NB4 (cell line): Measurements from ENCODE around the gene NPIPA2.
"Not testable (repeated sequence)": the region's sequence is repeated elsewhere in the genome, so short reads cannot be mapped to it uniquely, and the experiment has no call there.

Experiments
- DNase-seq: peaks from one replicate; pipeline ENCODE4 v3.0.0; 2010; ENCODE audit warnings: low read depth
- H3K4me3 ChIP-seq: one replicate; pipeline ENCODE4 v1.5.1; 2011; ENCODE audit warnings: mild to moderate bottlenecking, low read depth, low read length, moderate library complexity

Gene NPIPA2

DNA sequence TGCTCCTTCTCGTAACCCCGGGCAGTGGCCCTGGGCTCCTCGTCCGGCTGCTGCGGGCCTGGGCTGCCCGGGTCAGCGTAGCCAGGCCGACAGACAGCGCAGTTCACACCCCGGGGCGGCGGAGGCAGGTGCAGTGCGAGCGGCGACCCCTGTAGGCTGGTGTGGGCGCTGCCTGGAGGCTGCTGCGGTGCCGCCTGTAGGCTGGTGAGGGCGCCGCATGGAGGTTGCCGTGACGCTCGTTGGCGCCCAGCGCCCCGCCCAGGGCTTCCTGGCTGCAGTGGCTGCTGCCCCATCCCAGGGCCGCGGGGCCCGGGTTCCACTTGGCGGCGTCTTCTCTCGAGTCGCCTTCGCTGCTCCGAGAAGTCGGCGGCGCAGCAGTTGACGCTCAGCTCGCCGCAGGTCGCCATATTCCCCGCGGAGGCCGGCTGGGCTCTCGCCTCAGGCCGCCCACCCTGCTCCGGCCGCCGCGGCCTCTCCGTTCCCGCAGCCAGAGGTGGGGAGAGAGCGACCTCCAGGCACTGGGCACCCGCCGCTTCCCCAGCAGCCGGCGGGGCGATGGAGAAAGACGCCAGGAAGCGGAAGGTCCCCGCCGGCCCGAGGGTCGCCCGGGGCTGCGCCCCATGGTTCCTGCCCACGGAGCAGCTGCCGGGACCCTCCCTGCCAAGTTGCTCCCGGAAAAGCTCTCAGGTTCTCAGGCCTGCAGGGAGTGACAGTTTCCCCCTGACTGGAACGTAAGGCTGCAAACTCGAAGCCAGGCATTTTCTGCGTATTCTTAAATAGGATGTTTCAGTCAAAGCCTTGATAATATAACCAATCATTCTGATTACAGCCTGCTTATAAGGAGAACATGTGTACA is at the start of gene NPIPA2:
TSS of gene NPIPA2 (plus strand) at position 261 of the 856 bp plus-strand sequence. CDS start 5,533 bp downstream, outside the sequence.
- H3K4me3 ChIP-seq, DNase-seq: not testable (repeated sequence)

DNA sequence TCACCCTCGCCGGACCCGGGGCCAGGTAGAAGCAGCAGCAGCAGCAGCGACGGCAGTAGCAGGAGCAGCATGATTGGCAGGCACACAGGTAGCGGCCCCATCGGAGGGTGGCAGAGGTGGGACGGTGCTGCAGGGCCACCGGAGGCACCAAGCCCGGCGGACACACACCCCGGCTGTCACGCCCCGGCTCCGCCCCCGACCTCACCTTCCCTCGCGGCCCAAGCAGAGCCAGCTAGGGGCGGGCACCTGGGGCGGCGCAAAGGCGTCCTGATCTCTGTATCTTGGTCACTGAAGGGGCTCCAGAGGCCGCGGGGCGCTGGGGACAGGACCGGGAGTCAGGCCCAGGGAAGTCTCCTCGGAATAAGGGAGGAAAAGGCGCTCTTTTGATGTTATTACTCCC is 48.2 kb upstream of the NPIPA2 start, which contains the start of gene PLA2G10:
TSS of gene PLA2G10 (minus strand) at position 180 of the 400 bp plus-strand sequence. CDS start at position 101, 79 bp downstream.
- H3K4me3 ChIP-seq, DNase-seq: not testable (repeated sequence)

DNA sequence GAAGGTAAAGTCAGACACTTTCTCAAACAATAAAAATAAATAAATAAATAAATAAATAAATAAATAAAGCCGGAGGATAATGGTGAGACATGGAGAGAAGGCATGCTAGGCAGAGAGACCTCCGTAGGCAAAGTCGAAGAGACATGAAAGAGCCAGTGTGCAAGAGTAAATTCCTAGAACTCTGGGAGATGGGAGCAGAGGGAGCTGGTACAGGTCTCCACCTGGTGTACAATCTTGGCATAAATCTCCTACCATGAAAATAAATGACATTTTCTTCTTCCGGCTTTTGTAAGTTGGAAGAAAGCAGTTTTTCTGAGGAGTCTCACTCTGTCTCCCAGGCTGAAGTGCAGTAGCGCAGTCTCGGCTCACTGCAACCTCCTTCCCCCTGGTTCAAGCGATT is 40.5 kb upstream of the NPIPA2 start:
- not testable (repeated sequence) for H3K4me3 ChIP-seq, DNase-seq

DNA sequence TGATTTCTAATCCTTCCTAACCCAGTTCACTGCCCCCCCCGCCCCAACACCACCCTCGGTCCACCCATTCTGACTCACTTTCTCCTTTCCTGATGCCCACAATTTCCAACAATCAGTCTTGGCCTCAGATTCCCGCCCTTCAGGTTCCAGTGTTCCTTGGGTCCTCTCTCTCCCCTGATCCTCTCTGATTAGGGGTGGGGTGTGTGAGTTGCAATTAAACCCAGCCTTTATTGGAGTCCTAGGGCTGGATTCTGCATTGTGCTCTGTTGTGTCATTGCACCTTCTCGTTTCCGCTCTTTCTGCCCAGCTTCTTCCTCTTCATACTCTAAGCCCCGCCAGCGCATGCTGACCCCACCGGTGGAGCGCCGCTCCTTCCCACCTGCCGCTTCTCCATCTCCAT is 39.7 kb upstream of the NPIPA2 start:
- not testable (repeated sequence) for H3K4me3 ChIP-seq, DNase-seq

DNA sequence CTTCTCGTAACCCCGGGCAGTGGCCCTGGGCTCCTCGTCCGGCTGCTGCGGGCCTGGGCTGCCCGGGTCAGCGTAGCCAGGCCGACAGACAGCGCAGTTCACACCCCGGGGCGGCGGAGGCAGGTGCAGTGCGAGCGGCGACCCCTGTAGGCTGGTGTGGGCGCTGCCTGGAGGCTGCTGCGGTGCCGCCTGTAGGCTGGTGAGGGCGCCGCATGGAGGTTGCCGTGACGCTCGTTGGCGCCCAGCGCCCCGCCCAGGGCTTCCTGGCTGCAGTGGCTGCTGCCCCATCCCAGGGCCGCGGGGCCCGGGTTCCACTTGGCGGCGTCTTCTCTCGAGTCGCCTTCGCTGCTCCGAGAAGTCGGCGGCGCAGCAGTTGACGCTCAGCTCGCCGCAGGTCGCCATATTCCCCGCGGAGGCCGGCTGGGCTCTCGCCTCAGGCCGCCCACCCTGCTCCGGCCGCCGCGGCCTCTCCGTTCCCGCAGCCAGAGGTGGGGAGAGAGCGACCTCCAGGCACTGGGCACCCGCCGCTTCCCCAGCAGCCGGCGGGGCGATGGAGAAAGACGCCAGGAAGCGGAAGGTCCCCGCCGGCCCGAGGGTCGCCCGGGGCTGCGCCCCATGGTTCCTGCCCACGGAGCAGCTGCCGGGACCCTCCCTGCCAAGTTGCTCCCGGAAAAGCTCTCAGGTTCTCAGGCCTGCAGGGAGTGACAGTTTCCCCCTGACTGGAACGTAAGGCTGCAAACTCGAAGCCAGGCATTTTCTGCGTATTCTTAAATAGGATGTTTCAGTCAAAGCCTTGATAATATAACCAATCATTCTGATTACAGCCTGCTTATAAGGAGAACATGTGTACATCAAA is 38.9 kb upstream of the NPIPA2 start, which contains the start of gene NPIPA3:
TSS of gene NPIPA3 (plus strand) at position 256 of the 856 bp plus-strand sequence. CDS start 5,533 bp downstream, outside the sequence.
- not testable (repeated sequence) for H3K4me3 ChIP-seq, DNase-seq

DNA sequence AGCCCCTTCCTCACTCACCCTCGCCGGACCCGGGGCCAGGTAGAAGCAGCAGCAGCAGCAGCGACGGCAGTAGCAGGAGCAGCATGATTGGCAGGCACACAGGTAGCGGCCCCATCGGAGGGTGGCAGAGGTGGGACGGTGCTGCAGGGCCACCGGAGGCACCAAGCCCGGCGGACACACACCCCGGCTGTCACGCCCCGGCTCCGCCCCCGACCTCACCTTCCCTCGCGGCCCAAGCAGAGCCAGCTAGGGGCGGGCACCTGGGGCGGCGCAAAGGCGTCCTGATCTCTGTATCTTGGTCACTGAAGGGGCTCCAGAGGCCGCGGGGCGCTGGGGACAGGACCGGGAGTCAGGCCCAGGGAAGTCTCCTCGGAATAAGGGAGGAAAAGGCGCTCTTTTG is 9.1 kb upstream of the NPIPA2 start:
- DNase-seq, H3K4me3 ChIP-seq: not testable (repeated sequence)

DNA sequence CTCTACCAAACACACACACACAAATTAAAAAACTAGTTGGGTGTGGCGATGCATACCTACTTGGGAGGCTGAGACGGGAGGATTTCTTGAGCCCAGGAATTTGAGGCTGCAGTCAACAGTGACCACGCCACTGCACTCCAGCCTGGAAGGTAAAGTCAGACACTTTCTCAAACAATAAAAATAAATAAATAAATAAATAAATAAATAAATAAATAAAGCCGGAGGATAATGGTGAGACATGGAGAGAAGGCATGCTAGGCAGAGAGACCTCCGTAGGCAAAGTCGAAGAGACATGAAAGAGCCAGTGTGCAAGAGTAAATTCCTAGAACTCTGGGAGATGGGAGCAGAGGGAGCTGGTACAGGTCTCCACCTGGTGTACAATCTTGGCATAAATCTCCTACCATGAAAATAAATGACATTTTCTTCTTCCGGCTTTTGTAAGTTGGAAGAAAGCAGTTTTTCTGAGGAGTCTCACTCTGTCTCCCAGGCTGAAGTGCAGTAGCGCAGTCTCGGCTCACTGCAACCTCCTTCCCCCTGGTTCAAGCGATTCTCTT is 1.4 kb upstream of the NPIPA2 start:
- not testable (repeated sequence) for H3K4me3 ChIP-seq, DNase-seq

DNA sequence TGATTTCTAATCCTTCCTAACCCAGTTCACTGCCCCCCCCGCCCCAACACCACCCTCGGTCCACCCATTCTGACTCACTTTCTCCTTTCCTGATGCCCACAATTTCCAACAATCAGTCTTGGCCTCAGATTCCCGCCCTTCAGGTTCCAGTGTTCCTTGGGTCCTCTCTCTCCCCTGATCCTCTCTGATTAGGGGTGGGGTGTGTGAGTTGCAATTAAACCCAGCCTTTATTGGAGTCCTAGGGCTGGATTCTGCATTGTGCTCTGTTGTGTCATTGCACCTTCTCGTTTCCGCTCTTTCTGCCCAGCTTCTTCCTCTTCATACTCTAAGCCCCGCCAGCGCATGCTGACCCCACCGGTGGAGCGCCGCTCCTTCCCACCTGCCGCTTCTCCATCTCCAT is 539 bp upstream of the NPIPA2 start:
- DNase-seq, H3K4me3 ChIP-seq: not testable (repeated sequence)

DNA sequence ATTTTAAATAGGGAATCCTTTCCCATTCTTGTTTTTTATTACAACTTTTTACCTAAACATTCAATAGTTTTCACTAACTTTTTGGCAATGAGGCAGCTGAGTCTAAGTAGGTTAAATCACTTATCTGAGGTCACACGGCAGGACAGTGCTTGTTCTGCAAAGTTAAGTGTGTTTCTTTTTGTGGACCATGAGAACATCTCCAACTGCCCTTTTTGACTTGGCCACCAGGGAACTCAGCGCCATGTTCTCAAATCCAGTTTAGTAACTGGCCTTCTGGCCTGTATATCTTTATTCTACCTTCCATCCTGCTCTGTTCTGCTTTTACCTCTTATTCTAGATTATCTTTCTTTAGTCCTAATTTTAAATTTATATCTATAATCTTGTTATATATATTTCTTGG is 31.3 kb downstream of the NPIPA2 start:
- H3K4me3 ChIP-seq, DNase-seq: not testable (repeated sequence)

DNA sequence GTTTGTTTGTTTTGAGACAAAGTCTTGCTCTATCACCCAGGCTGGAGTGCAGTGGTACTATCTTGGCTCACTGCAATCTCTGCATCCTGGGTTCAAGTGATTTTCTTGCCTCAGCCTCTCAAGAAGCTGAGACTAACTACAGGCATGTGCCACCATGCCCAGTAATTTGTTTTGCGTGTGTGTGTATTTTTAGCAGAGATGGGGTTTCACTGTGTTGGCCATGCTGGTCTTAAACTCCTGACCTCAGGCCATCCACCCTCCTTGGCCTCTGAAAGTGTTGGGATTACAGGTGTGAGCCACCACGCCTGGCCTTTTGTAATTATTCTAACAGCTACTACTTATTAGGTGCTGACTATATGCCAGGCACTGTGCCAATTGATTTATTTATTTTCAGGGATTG is 33.3 kb downstream of the NPIPA2 start:
- not testable (repeated sequence) for DNase-seq, H3K4me3 ChIP-seq

DNA sequence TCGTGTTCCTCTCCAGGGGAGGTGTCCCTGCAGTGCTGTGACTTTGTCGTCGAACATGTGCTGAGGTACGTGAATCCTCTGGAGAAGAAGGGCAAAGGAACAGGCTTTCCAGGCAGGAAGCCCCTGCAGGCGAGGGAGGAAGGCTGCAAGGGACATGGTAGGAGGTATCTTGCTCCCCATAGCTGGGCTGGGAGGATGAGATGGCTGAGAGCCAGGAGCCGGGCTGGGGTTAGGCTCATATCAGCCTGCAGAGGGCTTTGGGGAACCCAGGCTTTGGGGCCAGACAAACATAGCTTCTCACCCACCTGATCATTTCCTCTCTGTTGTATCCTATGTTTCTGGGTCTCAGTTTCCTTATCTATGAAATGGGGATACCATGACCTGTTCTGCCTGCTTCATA is 34.4 kb downstream of the NPIPA2 start:
- not testable (repeated sequence) for H3K4me3 ChIP-seq, DNase-seq

DNA sequence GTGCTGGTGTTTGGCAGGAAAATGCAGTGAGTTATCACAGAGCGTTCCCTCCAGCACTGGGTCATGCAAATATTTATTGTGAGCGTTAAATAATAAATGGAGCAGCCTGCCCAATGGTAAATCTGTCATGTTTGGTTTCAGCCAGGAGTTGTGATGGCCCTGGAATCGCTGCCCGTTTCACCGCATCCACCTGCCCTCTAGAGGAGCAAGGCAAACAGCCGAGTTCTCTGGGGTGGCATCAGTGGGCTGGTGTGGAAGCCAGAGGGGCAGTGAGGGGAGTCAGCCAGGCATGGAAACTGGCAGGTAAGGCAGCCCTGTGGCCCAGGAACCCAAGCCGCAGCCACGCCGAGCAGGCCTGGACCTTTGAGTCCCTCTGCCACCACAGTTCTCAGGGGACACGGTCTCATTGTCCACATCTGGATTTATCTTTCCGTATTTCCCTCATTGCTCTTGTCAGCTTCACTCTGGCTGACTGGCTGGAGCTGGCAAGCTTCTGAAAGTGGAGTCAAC is 37.1 kb downstream of the NPIPA2 start:
- not testable (repeated sequence) for DNase-seq, H3K4me3 ChIP-seq

DNA sequence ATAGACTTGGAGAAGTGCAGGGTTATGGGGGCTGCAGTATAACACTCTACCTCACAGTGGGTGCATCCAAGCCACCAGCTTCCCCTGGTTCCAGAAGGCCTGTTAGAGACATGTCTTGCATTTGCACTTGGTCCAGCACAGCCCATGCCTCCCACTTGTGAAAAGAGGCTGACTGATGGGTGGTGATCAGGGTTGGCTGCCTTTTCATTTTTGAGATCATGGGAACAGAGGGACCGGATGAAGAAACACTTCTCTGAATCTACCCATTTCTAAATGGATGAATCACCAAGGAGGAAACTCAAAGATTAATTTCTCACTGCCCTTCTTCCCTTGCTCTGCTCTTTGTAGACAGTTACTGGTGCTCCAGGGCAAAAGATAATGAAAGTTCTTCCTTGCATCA is 43.8 kb downstream of the NPIPA2 start:
- H3K4me3 ChIP-seq, DNase-seq: not testable (repeated sequence)

DNA sequence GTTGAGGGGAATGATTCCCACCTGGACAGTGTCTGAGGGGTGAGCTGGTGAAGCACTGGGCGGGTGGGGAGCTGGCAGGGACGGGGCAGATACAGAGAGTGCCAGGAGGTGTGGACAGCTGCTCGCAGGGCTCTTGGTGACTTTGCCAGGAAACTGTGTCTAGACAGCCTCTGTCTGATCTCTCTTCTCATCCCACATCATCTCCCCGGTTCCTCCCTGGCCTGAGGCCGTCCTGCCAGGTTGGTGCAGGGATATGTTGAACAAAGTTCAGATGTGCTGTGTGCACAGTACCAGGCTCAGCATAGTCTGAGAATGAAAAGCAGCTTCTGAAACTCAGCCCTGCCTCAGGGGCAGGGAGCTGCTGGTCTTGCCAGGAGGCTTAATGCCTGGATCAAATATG is 47.2 kb downstream of the NPIPA2 start:
- not testable (repeated sequence) for DNase-seq, H3K4me3 ChIP-seq

DNA sequence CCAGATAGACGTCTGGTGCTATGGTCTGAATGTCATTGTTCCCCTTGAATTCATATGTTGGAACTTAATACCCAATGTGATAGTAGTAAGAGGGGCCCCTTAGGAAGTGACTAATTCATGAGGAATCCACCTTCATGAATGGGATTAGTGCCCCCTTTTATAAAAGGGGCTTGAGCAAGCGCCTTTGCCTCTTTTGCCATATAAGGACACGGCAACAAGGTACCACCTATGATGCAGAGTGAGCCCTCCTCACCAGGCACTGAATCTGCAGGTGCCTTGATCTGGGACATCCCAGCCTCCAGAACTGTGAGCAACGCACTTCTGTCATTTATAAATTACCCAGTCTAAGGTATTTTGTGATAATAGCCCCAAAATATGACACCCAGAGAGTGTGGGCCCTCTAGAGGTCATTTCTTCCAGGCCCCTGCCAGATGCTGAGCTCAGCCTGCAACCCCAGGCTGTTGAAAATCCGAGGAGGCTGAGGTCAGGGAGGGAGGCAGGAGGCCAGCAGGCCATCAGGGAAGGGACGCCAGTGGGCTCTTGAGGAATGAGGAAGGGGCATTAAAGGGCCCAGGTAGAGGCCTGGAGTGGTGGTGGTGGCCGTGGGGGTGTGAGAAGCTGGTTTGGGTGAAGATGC is 48.1 kb downstream of the NPIPA2 start:
- not testable (repeated sequence) for DNase-seq, H3K4me3 ChIP-seq

DNA sequence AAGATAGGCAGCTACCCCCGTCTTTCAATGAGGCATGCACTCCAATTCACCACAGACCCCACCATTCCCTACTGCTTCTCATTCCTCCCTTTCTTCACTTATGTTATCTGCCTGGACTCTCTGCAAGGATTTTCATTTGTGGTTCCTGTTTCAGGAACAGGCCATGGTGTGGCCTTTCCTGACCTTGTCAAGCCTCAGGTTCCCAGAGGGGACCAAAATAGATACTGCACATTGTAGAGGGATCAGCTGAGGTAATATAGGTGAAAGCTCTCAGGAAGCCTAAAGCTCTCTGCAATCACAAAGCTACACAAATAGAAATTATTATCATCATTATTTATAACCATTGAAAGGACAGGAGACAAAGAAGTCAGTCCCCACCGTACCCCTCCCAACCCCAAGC is 50.6 kb downstream of the NPIPA2 start:
- H3K4me3 ChIP-seq, DNase-seq: not testable (repeated sequence)

DNA sequence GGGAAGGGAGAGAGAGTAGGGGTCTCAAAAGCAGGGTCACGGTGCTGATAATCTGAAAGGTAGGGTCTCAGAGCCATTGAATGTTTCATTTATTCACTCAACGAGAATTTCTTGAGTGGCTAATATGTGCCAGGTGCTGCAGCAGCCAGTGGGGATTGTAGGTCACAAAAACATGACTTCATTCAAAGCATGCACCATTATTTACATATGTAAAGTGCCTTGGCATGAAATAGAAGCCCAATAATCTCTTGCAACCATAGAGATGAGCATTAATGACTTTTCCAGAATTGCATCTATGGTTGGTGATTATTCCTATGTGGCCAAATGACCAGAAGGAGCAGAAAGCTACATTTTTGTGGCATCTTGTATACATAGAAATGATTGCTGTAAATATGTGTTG is 55.2 kb downstream of the NPIPA2 start:
- not testable (repeated sequence) for H3K4me3 ChIP-seq, DNase-seq

DNA sequence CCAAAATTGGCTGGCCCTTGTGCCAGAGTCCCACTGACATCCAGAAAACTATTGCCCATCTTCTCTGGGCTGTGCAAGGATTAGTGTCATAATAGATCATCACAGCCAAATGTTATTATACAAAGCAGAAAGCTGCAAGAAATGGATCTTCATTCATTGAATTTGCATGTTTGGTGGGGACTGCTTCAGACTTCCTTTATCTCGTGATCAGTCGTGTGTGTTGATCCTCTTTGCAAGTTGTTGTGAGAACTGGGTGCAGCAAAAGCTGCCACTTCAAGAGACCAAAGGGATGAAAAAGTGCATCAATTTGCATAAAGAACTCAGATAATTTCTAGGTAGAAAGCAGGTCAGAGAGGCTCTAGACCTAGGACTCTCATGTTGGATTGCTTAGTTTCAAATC is 61.2 kb downstream of the NPIPA2 start:
- not testable (repeated sequence) for H3K4me3 ChIP-seq, DNase-seq
